OCI-LY1 (cell line): Measurements from ENCODE around the gene SPTLC3.

ENCODE experiments used
- H2AFZ ChIP-seq: fragments of 200-600 bp; sonication (generic), shearing (Covaris generic); 2 replicates; pipeline ENCODE4 v1.6.0; 2014; ENCODE audit warnings: antibody characterized with exemption, mild to moderate bottlenecking, low read length
- H3F3A ChIP-seq: fragments of 200-600 bp; sonication (generic), shearing (Covaris generic); 2 replicates; pipeline ENCODE4 v1.6.0; 2014; ENCODE audit warnings: mild to moderate bottlenecking, antibody characterized with exemption, low read length, moderate library complexity; ENCODE audit not compliant: insufficient read depth
- H3K27ac ChIP-seq: fragments of 200-600 bp; sonication (generic); 2 replicates; pipeline ENCODE4 v1.5.1; 2014; ENCODE audit warnings: low read length, mixed run types, mild to moderate bottlenecking, low read depth; ENCODE audit not compliant: poor library complexity, severe bottlenecking
- H3K27me3 ChIP-seq: fragments of 200-600 bp; sonication (generic); 2 replicates; pipeline ENCODE4 v1.6.0; 2014; ENCODE audit warnings: antibody characterized with exemption, mild to moderate bottlenecking, low read length, moderate library complexity; ENCODE audit not compliant: insufficient read depth
- H3K36me3 ChIP-seq: fragments of 200-600 bp; sonication (generic); 2 replicates; pipeline ENCODE4 v1.6.1; 2014; ENCODE audit warnings: mild to moderate bottlenecking, antibody characterized with exemption, low read length, moderate library complexity, mixed read lengths; ENCODE audit not compliant: insufficient read depth
- H3K4me1 ChIP-seq: fragments of 200-600 bp; sonication (generic); 2 replicates; pipeline ENCODE4 v1.5.1; 2014; ENCODE audit warnings: mild to moderate bottlenecking, low read length, moderate library complexity; ENCODE audit not compliant: insufficient read depth, severe bottlenecking
- H3K4me2 ChIP-seq: fragments of 200-600 bp; sonication (generic), shearing (Covaris generic); 2 replicates; pipeline ENCODE4 v1.6.1; 2014; ENCODE audit warnings: low read length
- H3K4me3 ChIP-seq: fragments of 200-600 bp; sonication (generic); 2 replicates; pipeline ENCODE4 v1.5.1; 2014; ENCODE audit warnings: low read length, low read depth, mild to moderate bottlenecking, mixed read lengths; ENCODE audit not compliant: poor library complexity, severe bottlenecking
- H3K79me2 ChIP-seq: fragments of 200-600 bp; shearing (Covaris generic); 2 replicates; pipeline ENCODE4 v1.6.1; 2016; ENCODE audit warnings: mixed run types, low read length, mixed read lengths; ENCODE audit not compliant: insufficient read depth
- H3K9ac ChIP-seq: fragments of 200-600 bp; sonication (generic), shearing (Covaris generic); 2 replicates; pipeline ENCODE4 v1.6.1; 2014; ENCODE audit warnings: mild to moderate bottlenecking, low read length, mixed read lengths
- H3K9me2 ChIP-seq: fragments of 200-600 bp; sonication (generic), shearing (Covaris generic); 2 replicates; pipeline ENCODE4 v1.6.1; 2014; ENCODE audit warnings: low read depth, mild to moderate bottlenecking, low read length, mixed read lengths
- H3K9me3 ChIP-seq: fragments of 200-600 bp; shearing (Covaris generic); 2 replicates; pipeline ENCODE4 v1.6.1; 2014; ENCODE audit warnings: low read length, mixed read lengths
- H4K20me1 ChIP-seq: fragments of 200-600 bp; sonication (generic), shearing (Covaris generic); 2 replicates; pipeline ENCODE4 v1.6.0; 2016; ENCODE audit warnings: mild to moderate bottlenecking, low read length; ENCODE audit not compliant: insufficient read depth
- CTCF ChIP-seq: fragments of 200-600 bp; sonication (generic), shearing (Covaris generic); IDR thresholded peaks from 2 replicates; pipeline ENCODE4 v1.5.1; 2017; ENCODE audit warnings: mild to moderate bottlenecking, antibody characterized with exemption, low read length, moderate library complexity, mixed read lengths
- EZH2 ChIP-seq: fragments of 200-600 bp; sonication (generic), shearing (Covaris generic); IDR thresholded peaks from 2 replicates; pipeline ENCODE4 v1.8.0; 2017; ENCODE audit warnings: borderline replicate concordance, mixed run types, mild to moderate bottlenecking, antibody characterized with exemption, low read length, moderate library complexity, mixed read lengths

The SPTLC3 gene

GRCh38 chr20:12976720-12977309, 32.0 kb upstream of the SPTLC3 start:
- TF ChIP-seq EZH2 (no peak), CTCF (no peak)
- Histone ChIP-seq H3K4me1 (no peaks in the 10 kb centered on the region), H3K36me3 (no peaks in the 10 kb centered on the region), H3K79me2 (no peaks in the 10 kb centered on the region), H3K27ac (no peak overlapping the region), H3K9ac (no peak overlapping the region), H4K20me1 (no peaks in the 10 kb centered on the region), H2AFZ (no peak overlapping the region), H3F3A (no peaks in the 10 kb centered on the region), H3K9me2 (no peaks in the 10 kb centered on the region), H3K9me3 (no peaks in the 10 kb centered on the region), H3K4me2 (no peak overlapping the region), H3K4me3 (no peak overlapping the region), H3K27me3 (no peaks in the 10 kb centered on the region)

- no peak for TF ChIP-seq EZH2
- no peak for TF ChIP-seq CTCF
- H3K9me3 ChIP-seq: no peaks in the 10 kb centered on the region
- no peaks in the 10 kb centered on the region for H3F3A ChIP-seq
- no peaks in the 10 kb centered on the region for H4K20me1 ChIP-seq
- no peaks in the 10 kb centered on the region for H3K4me1 ChIP-seq
- no peaks in the 10 kb centered on the region for H3K79me2 ChIP-seq
- H3K4me2 ChIP-seq: no peak overlapping the region
- H3K9ac ChIP-seq: no peak overlapping the region
- H3K27ac ChIP-seq: no peak overlapping the region
- no peak overlapping the region for H3K4me3 ChIP-seq
- no peaks in the 10 kb centered on the region for H3K27me3 ChIP-seq
- H3K9me2 ChIP-seq: no peaks in the 10 kb centered on the region
- H2AFZ ChIP-seq: no peak overlapping the region
- H3K36me3 ChIP-seq: no peaks in the 10 kb centered on the region
These were observed 31.2 kb upstream of the SPTLC3 start for GRCh38 chr20:12977328-12978125.

- H3K27ac ChIP-seq: no peak overlapping the region
- H3K9ac ChIP-seq: no peak overlapping the region
- no peak overlapping the region for H3K4me2 ChIP-seq
- H3K9me3 ChIP-seq: no peaks in the 10 kb centered on the region
- H3F3A ChIP-seq: no peaks in the 10 kb centered on the region
- H3K79me2 ChIP-seq: no peaks in the 10 kb centered on the region
- H4K20me1 ChIP-seq: no peaks in the 10 kb centered on the region
- no peaks in the 10 kb centered on the region for H3K36me3 ChIP-seq
- H3K27me3 ChIP-seq: no peaks in the 10 kb centered on the region
- no peaks in the 10 kb centered on the region for H3K9me2 ChIP-seq
- H3K4me3 ChIP-seq: no peak overlapping the region
- TF ChIP-seq CTCF (no peak), EZH2 (no peak)
- H2AFZ ChIP-seq: no peak overlapping the region
- H3K4me1 ChIP-seq: no peaks in the 10 kb centered on the region
These were observed 30.7 kb upstream of the SPTLC3 start for GRCh38 chr20:12978126-12978394.
